ENCODE data around the gene ARHGAP21.

ARHGAP21 gene

GRCh38 chr10:24533981-24534380 lies 189.7 kb downstream of the ARHGAP21 start:
- no peak for DNase-seq (ENCODE audit: low spot score)

Measured in COLO829 (cell line).